NB4 (cell line): ENCODE measurements around the gene DCN.

Experiments
- DNase-seq: peaks from one replicate; pipeline ENCODE4 v3.0.0; 2010; ENCODE audit warnings: low read depth
- H3K4me3 ChIP-seq: one replicate; pipeline ENCODE4 v1.5.1; 2011; ENCODE audit warnings: mild to moderate bottlenecking, low read depth, low read length, moderate library complexity
- MYC ChIP-seq: IDR thresholded peaks from 2 replicates; pipeline ENCODE4 v1.6.1; 2011; ENCODE audit warnings: low read depth, low read length
- POLR2A ChIP-seq: IDR thresholded peaks from 2 replicates; pipeline ENCODE4 v1.6.1; 2011; ENCODE audit warnings: mild to moderate bottlenecking; ENCODE audit not compliant: insufficient read length; ENCODE audit errors: extremely low read depth
- TF ChIP-seq, protein P1 (sequence below): IDR thresholded peaks from 2 replicates; pipeline ENCODE4 v1.6.1; 2011; ENCODE audit warnings: low read depth, low read length
- TF ChIP-seq, protein P2 (sequence below): IDR thresholded peaks from one replicate; pipeline ENCODE4 v1.5.1; 2012; ENCODE audit warnings: low read depth, low read length

Gene DCN

DNA sequence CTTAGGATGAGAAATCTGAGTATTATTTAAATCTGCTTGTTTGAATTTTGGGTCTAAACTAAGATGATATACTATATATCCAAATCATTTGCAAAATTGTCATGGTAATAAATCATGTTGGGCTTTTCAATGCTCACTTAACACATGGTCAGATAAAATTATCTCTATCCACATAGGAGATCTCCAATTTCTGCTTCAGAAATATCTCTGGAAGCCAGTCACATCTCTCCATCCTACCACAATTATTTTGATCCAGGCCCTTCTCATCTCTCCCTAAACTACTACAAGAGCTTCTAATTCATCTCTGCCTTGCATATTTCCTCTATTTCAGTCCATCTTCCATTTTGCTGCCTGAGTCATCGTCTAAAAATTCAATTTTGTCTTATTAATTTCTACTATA is 3.8 kb downstream of the DCN start:
- no peak for DNase-seq
- no peak overlapping the region for H3K4me3 ChIP-seq
- no peak for TF ChIP-seq MYC
- no peak for TF ChIP-seq POLR2A
- TF ChIP-seq, protein P1, sequence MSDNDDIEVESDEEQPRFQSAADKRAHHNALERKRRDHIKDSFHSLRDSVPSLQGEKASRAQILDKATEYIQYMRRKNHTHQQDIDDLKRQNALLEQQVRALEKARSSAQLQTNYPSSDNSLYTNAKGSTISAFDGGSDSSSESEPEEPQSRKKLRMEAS, result no peak
- TF ChIP-seq, protein P2, sequence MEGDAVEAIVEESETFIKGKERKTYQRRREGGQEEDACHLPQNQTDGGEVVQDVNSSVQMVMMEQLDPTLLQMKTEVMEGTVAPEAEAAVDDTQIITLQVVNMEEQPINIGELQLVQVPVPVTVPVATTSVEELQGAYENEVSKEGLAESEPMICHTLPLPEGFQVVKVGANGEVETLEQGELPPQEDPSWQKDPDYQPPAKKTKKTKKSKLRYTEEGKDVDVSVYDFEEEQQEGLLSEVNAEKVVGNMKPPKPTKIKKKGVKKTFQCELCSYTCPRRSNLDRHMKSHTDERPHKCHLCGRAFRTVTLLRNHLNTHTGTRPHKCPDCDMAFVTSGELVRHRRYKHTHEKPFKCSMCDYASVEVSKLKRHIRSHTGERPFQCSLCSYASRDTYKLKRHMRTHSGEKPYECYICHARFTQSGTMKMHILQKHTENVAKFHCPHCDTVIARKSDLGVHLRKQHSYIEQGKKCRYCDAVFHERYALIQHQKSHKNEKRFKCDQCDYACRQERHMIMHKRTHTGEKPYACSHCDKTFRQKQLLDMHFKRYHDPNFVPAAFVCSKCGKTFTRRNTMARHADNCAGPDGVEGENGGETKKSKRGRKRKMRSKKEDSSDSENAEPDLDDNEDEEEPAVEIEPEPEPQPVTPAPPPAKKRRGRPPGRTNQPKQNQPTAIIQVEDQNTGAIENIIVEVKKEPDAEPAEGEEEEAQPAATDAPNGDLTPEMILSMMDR, result no peak

DNA sequence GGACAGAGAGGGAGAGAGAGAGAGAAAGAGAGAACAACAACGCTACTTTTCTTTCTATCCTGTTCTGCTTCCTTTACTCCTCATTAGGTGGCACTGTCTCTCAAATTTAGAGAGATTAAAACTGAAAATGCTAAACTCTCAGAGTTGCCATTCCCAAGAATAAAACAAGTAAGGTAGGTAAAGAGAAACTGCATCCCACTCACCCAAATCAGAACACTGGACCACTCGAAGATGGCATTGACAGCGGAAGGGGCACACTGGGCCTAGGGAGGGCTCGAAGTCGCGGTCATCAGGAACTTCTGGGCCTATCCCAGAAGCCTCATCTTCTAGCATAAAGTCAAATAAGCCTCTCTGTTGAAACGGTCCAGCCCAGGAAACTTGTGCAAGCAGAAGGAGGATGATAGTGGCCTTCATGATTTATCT is 4.5 kb downstream of the DCN start:
- no peak for TF ChIP-seq POLR2A
- no peak for TF ChIP-seq MYC
- TF ChIP-seq, protein P1, result no peak
- TF ChIP-seq, protein P2, result no peak
- no peak overlapping the region for H3K4me3 ChIP-seq
- DNase-seq, result peak; percentile 6

DNA sequence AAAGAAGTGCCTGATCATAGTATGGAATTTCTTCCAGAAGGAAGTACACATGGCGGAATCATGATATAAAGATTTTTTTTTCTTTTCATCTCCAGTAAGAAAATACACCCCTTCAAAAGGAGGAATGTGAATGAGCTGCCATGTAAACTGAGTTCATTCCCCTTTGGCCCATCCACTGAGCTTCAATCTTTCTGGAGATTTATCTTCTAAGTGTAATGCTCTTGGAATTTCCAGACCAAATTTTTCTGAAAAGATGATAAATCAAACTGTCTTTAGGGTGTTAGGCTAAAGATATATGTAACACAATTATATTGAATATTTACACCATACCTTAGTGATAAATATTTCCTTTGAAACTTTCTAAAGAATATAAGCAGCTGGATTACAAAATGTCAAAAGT is 5.2 kb downstream of the DCN start:
- TF ChIP-seq, protein P1, result no peak
- TF ChIP-seq POLR2A (no peak), MYC (no peak)
- TF ChIP-seq, protein P2, result no peak
- DNase-seq, result no peak
- H3K4me3 ChIP-seq, result no peak overlapping the region

DNA sequence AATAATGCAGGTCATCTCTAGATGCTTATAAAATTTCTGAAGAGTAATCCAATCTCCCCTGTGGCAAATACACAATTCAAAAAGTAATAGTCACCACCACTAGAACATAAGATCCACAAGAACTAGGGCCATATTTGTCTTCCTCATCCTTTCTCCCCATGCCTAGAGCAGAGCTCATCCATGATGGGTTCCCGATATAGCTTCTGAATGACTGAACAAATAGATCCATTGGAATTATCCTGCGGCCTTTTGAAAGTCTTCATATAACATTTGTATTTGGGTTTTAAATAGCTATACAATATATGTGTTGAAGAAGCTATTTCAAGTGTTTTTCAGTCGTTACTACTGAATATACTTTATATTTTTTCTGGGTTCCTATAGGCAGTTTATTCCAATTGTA is 5.7 kb downstream of the DCN start:
- H3K4me3 ChIP-seq, result no peak overlapping the region
- TF ChIP-seq, protein P2, result no peak
- TF ChIP-seq, protein P1, result no peak
- no peak for TF ChIP-seq POLR2A
- TF ChIP-seq MYC, result no peak
- DNase-seq, result no peak

DNA sequence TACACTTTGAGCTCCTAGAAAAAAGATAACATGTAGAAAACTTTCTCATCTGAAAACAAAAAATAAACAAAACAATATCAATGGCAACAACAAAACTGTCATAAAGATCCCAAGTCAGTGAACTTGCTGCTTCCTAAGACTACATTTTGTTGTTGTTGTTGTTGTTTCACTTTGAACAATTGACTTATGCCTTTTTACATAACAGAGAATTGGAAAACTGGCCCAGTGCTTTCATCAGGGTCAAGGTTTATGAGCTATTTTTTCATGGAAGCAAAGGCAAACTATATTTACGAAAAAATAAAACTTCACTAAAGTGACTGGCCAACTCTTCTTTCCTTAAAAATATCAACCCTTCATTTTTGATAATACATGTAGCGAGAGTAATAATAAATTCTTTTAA is 6.3 kb downstream of the DCN start:
- no peak overlapping the region for H3K4me3 ChIP-seq

More for the DNA sequence above, 6.3 kb downstream of the DCN start:
- DNase-seq, result no peak
- TF ChIP-seq MYC (no peak), POLR2A (no peak)
- TF ChIP-seq, protein P2, result no peak
- TF ChIP-seq, protein P1, result no peak
